ENCODE data around the gene EXOG. TPM values are rescaled to one million over a fixed set of nuclear protein-coding genes. Genes with fewer than 3 reads are reported as not detected.

Gene EXOG
- total RNA-seq, 1 experiment from 2014 or later = 13.7 TPM

- DNase-seq (ENCODE audit: low spot score) (no peak), ATAC-seq (no peak)
- Mint-ChIP-seq H3K4me1 (0 out of 2 replicates have a peak, but pooled peaks cover 5% of the 10 kb centered on the region), H3K36me3 (no peaks in the 10 kb centered on the region), H3K4me3 (no peak overlapping the region), H3K27me3 (ENCODE audit: low read depth) (no peaks in the 10 kb centered on the region), H3K9me3 (no peaks in the 10 kb centered on the region), H3K27ac (no peak overlapping the region)
- POLR2A ChIA-PET = interaction anchor here (0.6 kb wide), 1 partner anchor 38 kb away, joined by 3 read pairs; no protein-coding TSS in a partner anchor
- CTCF ChIA-PET = interaction anchor here (0.9 to 2.4 kb wide), 2 partner anchors 48 to 54 kb away, joined by 3 to 7 read pairs; no protein-coding TSS in a partner anchor
- TF ChIP-seq FOXJ3 (CRISPR knock-in tag; IDR thresholded peaks at IDR 0.05; ENCODE audit: borderline replicate concordance) (no peak), ZNF671 (CRISPR knock-in tag; IDR thresholded peaks at IDR 0.05) (no peak), ZNF532 (CRISPR knock-in tag; IDR thresholded peaks at IDR 0.05; ENCODE audit: borderline replicate concordance) (no peak), ZNF138 (CRISPR knock-in tag; conservative IDR thresholded peaks at IDR 0.05) (no peak), HMGA2 (CRISPR knock-in tag; IDR thresholded peaks at IDR 0.05) (no peak), RELA (CRISPR knock-in tag; IDR thresholded peaks at IDR 0.05; ENCODE audit: borderline replicate concordance) (no peak), TCF7 (CRISPR knock-in tag; IDR thresholded peaks at IDR 0.05; ENCODE audit: low read depth) (no peak), ATF2 (CRISPR knock-in tag; IDR thresholded peaks at IDR 0.05; ENCODE audit: borderline replicate concordance, low read depth) (no peak), E2F1 (CRISPR knock-in tag; IDR thresholded peaks at IDR 0.05) (no peak), JAZF1 (CRISPR knock-in tag; IDR thresholded peaks at IDR 0.05) (no peak), PRDM15 (CRISPR knock-in tag; IDR thresholded peaks at IDR 0.05) (no peak), ZNF219 (CRISPR knock-in tag; IDR thresholded peaks at IDR 0.05; ENCODE audit: borderline replicate concordance) (no peak), ZNF512 (CRISPR knock-in tag; IDR thresholded peaks at IDR 0.05; ENCODE audit: borderline replicate concordance) (no peak), OVOL2 (CRISPR knock-in tag; IDR thresholded peaks at IDR 0.05; ENCODE audit: borderline replicate concordance) (no peak), ZSCAN18 (CRISPR knock-in tag; IDR thresholded peaks at IDR 0.05) (no peak), TP53 (CRISPR knock-in tag; IDR thresholded peaks at IDR 0.05) (no peak), CBFB (CRISPR knock-in tag; IDR thresholded peaks at IDR 0.05; ENCODE audit: low read depth) (no peak)
These were observed 79.2 kb downstream of the EXOG start for GRCh38 chr3:38575279-38575843.

Data from WTC11 (cell line).